Right ventricle myocardium inferior (tissue), 1 donor: ENCODE data around the gene GATA5. TPM values are rescaled to one million over a fixed set of nuclear protein-coding genes. Genes with fewer than 3 reads are reported as not detected.

Source experiments
- ATAC-seq: fragments of 200-7000 bp; cut with Tn5 transposase; one replicate; pipeline ENCODE4 v1.9.1; 2020; ENCODE audit warnings: mild to moderate bottlenecking, moderate library complexity
- DNase-seq: peaks from one replicate; pipeline ENCODE4 v3.0.0; 2021; ENCODE audit errors: missing footprints
- intact Hi-C: fragments of 100-400 bp; cut with DNase I; formaldehyde crosslinking; loops from one replicate; pipeline ENCODE4 v1.11.0; 2022
- total RNA-seq: library from RNA; stranded (reverse); fragmentation: NEBNext Ultra II Directional; extraction: Animal tissue kit (Norgen Biotek cat#: 25700); gene quantifications from one replicate; pipeline ENCODE4 v1.2.1, GENCODE V29; 2021
- donor health status: DM: no; HTN: yes; CAD: no; lungs with severe emphysema.

The GATA5 gene
- total RNA-seq, 1 donor from 2014 or later = 1.7 TPM

DNA sequence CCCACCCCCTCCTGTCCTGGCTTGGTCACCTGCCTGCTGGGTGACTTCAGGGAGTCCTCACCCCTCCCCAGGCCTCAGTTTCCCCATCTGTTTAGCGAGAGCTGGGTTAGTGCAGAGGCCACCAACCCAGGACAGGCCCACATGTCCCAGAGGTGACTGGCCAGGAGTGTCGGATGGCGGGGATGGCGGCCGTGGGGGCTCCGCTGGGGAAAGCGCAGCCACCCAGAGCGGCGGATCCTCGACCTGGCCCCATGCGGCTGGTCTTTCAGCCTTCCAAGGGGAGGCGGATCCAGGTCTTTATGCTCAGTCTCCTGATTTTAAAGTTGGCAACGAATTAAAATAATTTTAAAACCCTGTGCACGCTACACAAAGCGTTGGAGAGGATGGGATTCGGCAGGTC lies 31.0 kb upstream of the GATA5 start:
- DNase-seq (peak; percentile 53), ATAC-seq (no peak)
- intact Hi-C loops = no loop called here

- no peak for ATAC-seq
Observed at GRCh38 chr20:62506087-62506486, 30.3 kb upstream of the GATA5 start.

DNA sequence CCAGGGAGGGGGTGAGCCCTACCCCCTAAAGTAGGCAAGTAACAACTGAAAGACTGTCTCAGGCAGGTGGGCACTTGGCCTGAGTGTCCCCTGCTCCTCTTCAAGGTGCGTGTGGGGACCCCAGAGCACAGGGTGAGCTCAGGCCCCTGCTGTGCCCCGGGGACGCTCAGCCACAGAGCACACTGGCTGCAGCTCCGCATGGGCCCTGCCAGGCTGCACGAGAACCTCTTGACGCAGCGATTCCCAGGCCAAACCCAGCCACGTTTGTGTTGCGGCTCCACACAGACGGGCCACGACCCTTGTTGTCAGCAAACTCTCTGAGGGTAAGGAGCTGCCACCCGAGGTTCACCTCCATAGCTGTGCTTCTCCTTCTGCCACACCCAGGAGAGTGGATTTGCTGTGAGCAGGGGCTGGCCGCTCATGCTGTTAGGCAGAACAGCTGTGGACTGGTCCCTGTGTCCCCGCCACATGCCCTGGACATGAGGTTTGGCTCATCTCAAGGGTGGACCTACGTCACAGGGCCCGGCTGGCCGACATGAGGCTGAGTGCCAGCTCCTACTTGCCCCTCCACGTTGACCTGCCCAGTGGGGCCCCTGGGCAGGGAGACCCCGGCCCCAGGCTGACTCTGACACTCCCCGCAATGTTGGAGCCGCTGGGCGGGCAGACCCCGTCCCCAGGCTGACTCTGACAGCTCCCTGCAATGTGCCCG lies 29.7 kb upstream of the GATA5 start:
- intact Hi-C loops = no loop called here
- peak; percentile 57 for DNase-seq

More at GRCh38 chr20:62506087-62506486, 30.3 kb upstream of the GATA5 start:
- DNase-seq = peak; percentile 56
- intact Hi-C loops = no loop called here

DNA sequence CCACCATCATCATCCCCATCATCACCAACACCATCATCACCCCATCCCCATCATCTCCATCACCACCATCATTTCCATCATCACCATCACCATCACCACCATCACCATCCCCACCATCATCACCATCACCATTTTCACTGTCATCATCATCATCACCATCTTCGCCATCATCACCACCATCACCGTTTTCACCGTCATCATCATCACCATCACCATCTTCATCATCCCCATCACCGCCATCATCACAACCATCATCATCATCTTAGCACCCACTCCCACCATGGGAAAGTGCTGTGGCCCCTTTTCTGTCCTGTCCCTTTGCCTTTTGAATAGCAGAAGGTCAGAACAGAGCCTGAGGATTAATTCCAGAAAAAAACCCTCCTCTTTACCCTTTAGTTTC lies 28.5 kb upstream of the GATA5 start:
- intact Hi-C loops = loop anchor here (5.0 kb wide), 1 partner anchor 288 kb away; no protein-coding TSS in a partner anchor
- DNase-seq (peak; percentile 15), ATAC-seq (no peak)

More for the DNA sequence above, 29.7 kb upstream of the GATA5 start:
- ATAC-seq = no peak

GRCh38 chr20:62503401-62504178 lies 27.8 kb upstream of the GATA5 start:
- intact Hi-C loops = loop anchor here (5.0 kb wide), 1 partner anchor 289 kb away; no protein-coding TSS in a partner anchor
- DNase-seq = peak; percentile 37
- no peak for ATAC-seq

- intact Hi-C loops = loop anchor here (5.0 kb wide), 1 partner anchor 290 kb away; no protein-coding TSS in a partner anchor
- no peak for ATAC-seq
- peak; percentile 58 for DNase-seq
Observed at GRCh38 chr20:62502496-62503095, 26.8 kb upstream of the GATA5 start.

- ATAC-seq (no peak), DNase-seq (peak; percentile 48)
- intact Hi-C loops = loop anchor here (5.0 kb wide), 1 partner anchor 290 kb away; no protein-coding TSS in a partner anchor
Observed at GRCh38 chr20:62501801-62502495, 26.2 kb upstream of the GATA5 start.

- DNase-seq = peak; percentile 91
- ATAC-seq = peak; percentile 75
- intact Hi-C loops = loop anchor here (1.0 to 5.0 kb wide), 2 partner anchors 117 to 292 kb away; no protein-coding TSS in a partner anchor
Observed at GRCh38 chr20:62500237-62500864, 24.6 kb upstream of the GATA5 start.

DNA sequence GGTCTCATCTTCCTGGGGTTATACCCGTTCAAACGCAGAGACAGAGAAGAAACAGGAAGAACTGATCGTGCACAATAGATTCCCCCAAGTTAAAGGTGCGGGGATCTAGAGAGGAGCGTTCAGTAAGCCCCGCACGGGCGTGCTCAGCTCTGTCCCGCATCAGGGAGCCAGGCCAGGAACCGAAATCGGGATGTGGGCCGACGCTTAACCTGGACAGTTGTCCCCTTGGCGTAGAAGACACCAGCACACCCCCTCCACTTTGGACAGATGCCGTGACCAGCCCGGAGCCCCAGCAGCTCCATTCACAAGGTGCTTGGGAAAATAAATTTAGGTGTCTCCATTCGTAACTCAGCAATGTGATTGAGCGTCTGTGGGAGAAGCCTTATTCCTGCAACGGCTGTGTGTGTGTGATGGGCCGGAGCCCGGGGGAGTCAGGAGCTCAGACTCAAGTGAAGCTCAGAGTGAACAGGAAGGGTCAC lies 24.0 kb upstream of the GATA5 start:
- DNase-seq (peak; percentile 63), ATAC-seq (peak; percentile 5)
- intact Hi-C loops = loop anchor here (1.0 to 5.0 kb wide), 4 partner anchors 53 to 293 kb away; partner anchors contain the start of gene CABLES2

DNA sequence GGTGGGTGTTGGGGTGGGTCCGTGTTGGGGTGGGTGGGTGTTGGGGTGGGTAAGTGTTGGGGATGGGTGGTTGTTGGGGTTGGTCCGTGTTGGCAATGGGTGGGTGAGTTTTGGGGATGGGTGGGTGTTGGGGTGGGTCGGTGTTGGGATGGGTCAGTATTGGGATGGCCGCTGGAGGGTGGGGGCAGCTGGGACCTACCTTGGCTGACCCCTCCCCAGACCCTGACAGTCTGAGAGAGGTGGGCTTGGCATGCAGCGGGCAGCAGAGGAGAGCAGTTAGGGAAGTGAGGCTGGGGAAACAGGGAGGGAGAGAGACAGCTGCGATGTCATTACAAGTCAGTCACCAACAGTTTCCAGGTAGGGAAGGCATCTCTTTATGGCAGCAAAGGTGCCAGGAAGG lies 23.1 kb upstream of the GATA5 start:
- no peak for ATAC-seq
- intact Hi-C loops = loop anchor here (5.0 kb wide), 2 partner anchors 53 to 92 kb away; partner anchors contain the start of gene CABLES2
- no peak for DNase-seq

DNA sequence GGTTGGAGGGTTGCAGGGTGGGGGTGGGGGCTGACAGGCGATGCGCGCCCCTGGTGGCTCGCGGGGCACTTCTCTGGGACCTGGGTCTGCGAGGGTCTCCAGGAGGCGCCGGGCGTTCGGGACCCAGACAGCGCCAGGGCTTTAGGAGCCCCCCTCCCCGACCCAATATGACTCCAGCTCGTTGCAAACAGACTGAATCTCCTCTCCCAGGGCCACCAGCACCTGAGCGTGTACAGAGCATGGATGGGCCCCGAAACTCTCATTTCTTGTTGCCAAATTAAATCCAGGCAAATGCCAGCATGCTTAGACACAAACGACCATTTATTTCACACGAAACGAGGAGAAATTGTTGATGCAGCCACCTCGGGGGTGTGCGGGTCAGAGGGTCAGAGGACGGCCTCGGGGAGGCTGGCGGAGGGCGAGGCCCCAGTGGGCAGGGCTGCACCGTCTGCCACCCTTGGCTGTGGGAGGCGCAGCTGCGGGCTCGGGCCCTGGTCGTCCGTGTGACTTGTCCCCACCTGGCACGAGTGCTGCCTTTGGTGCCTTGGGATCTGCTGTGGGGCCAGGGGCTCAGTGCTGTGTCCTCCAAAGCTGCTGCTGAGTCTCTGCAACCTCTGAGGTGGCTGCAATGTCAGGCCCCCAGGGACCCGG lies 20.9 kb upstream of the GATA5 start:
- DNase-seq = peak; percentile 71
- intact Hi-C loops = loop anchor here (5.0 kb wide), 2 partner anchors 56 to 89 kb away; partner anchors contain the start of gene CABLES2
- ATAC-seq = no peak

GRCh38 chr20:62495749-62496567 lies 20.2 kb upstream of the GATA5 start:
- DNase-seq (peak; percentile 37), ATAC-seq (no peak)
- intact Hi-C loops = loop anchor here (2.0 to 5.0 kb wide), 3 partner anchors 56 to 89 kb away; partner anchors contain the start of gene CABLES2

GRCh38 chr20:62494980-62495748 lies 19.4 kb upstream of the GATA5 start:
- intact Hi-C loops = loop anchor here (2.0 to 5.0 kb wide), 4 partner anchors 57 to 193 kb away; partner anchors contain the start of genes ADRM1 and CABLES2
- ATAC-seq = peak; percentile 37
- no peak for DNase-seq

GRCh38 chr20:62494537-62494936 lies 18.7 kb upstream of the GATA5 start:
- ATAC-seq (peak; percentile 57), DNase-seq (no peak)
- intact Hi-C loops = loop anchor here (2.0 to 5.0 kb wide), 2 partner anchors 66 to 192 kb away; partner anchors contain the start of gene ADRM1

- DNase-seq (no peak), ATAC-seq (no peak)
- intact Hi-C loops = loop anchor here (2.0 to 5.0 kb wide), 2 partner anchors 67 to 192 kb away; partner anchors contain the start of gene ADRM1
Observed at GRCh38 chr20:62493886-62494285, 18.1 kb upstream of the GATA5 start.
